ENCODE results near the gene SERPIND1. TPM values are rescaled to one million over a fixed set of nuclear protein-coding genes. Genes with fewer than 3 reads are reported as not detected.

SERPIND1 gene
- total and polyA plus RNA-seq, 2 of the 8 experiments (the other 6 are each of a cell fraction or from before 2014, with no cell fraction given): not detected

- TF ChIP-seq CHD7 (IDR thresholded peaks at IDR 0.05; ENCODE audit: insufficient replicate concordance, low read length) (no peak), CTBP2 (IDR thresholded peaks at IDR 0.05; ENCODE audit: borderline replicate concordance, insufficient read depth, insufficient read length, low read length) (no peak), RAD21 (IDR thresholded peaks at IDR 0.05 in 1 of 2, conservative IDR thresholded peaks at IDR 0.05 in 1 of 2; ENCODE audit: low read depth in 2 of 2, low read length in 2 of 2) (no peak), KDM4A (IDR thresholded peaks at IDR 0.05; ENCODE audit: low read depth, low read length, severe bottlenecking) (no peak), SIX5 (IDR thresholded peaks at IDR 0.05; ENCODE audit: low read depth, low read length) (no peak), RNF2 (IDR thresholded peaks at IDR 0.05; ENCODE audit: borderline replicate concordance, low read depth, low read length, missing control alignments, poor library complexity, severe bottlenecking) (no peak)
Measured at GRCh38 chr22:20782596-20783299, 8.8 kb downstream of the SERPIND1 start (continued).

All from H1 (cell line).